Ascending aorta (tissue), 2 donors: Measurements from ENCODE around the gene RIPPLY2. TPM values are rescaled to one million over a fixed set of nuclear protein-coding genes. Genes with fewer than 3 reads are reported as not detected.
A peak's percentile ranks its signal among the peaks of the same experiment; 100 is the strongest.

Source experiments
- DNase-seq, 2 donors: peaks; one replicate each; pipeline ENCODE4 v3.0.0-alpha.2; 2019; ENCODE audit warnings: low spot score in 2 of 2
- H3K27ac ChIP-seq, 2 donors: fragments of 200-600 bp; sonication (generic); one replicate each; pipeline ENCODE4 v1.5.1; 2016 to 2017; ENCODE audit warnings: mild to moderate bottlenecking in 1 of 2
- H3K27me3 ChIP-seq: fragments of 200-600 bp; sonication (generic); one replicate; pipeline ENCODE4 v1.5.1; 2017
- H3K36me3 ChIP-seq, 2 donors: fragments of 200-600 bp; sonication (generic); one replicate each; pipeline ENCODE4 v1.5.1; 2016
- H3K4me1 ChIP-seq, 2 donors: fragments of 200-600 bp; sonication (generic); one replicate each; pipeline ENCODE4 v1.5.1; 2016 to 2017; ENCODE audit warnings: mild to moderate bottlenecking in 1 of 2
- H3K4me3 ChIP-seq, 2 donors: fragments of 200-600 bp; sonication (generic); one replicate each; pipeline ENCODE4 v1.5.1; 2016 to 2017; ENCODE audit warnings: mild to moderate bottlenecking in 1 of 2
- H3K9me3 ChIP-seq, 2 donors: fragments of 200-600 bp; sonication (generic); one replicate each; pipeline ENCODE4 v1.5.1; 2016
- intact Hi-C: fragments of 100-400 bp; cut with DNase I; formaldehyde crosslinking; loops from one replicate; pipeline ENCODE4 v1.15.1; 2023
- total RNA-seq: library from RNA; depleted of rRNA; stranded (reverse); fragments of >200 nt; gene quantifications from one replicate; pipeline ENCODE4 v1.1.0, GENCODE V29; 2016
- TF ChIP-seq, protein P1 (sequence below), 3 experiments: fragments of 200-600 bp in 2 of 3; fragments of 450-650 bp in 1 of 3; sonication (generic) in 2 of 3; IDR thresholded peaks; one replicate each; pipeline ENCODE4 v1.5.1; 2016 to 2019; ENCODE audit warnings: antibody characterized with exemption in 3 of 3, mild to moderate bottlenecking in 1 of 3, moderate library complexity in 1 of 3

RIPPLY2 gene
- total RNA-seq, 1 donor from 2014 or later: not detected

- Histone ChIP-seq H3K27me3 (no peaks in the 10 kb centered on the region), H3K36me3 (no peaks in the 10 kb centered on the region), H3K27ac (no peak overlapping the region), H3K9me3 (no peaks in the 10 kb centered on the region), H3K4me1 (peaks cover 0 to 1% of the 10 kb centered on the region in 2 donors), H3K4me3 (no peak overlapping the region)
- intact Hi-C loops: loop anchor here (10.0 kb wide), 2 partner anchors 175 to 535 kb away; no protein-coding TSS in a partner anchor
- TF ChIP-seq, protein P1, sequence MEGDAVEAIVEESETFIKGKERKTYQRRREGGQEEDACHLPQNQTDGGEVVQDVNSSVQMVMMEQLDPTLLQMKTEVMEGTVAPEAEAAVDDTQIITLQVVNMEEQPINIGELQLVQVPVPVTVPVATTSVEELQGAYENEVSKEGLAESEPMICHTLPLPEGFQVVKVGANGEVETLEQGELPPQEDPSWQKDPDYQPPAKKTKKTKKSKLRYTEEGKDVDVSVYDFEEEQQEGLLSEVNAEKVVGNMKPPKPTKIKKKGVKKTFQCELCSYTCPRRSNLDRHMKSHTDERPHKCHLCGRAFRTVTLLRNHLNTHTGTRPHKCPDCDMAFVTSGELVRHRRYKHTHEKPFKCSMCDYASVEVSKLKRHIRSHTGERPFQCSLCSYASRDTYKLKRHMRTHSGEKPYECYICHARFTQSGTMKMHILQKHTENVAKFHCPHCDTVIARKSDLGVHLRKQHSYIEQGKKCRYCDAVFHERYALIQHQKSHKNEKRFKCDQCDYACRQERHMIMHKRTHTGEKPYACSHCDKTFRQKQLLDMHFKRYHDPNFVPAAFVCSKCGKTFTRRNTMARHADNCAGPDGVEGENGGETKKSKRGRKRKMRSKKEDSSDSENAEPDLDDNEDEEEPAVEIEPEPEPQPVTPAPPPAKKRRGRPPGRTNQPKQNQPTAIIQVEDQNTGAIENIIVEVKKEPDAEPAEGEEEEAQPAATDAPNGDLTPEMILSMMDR (IDR thresholded peaks at IDR 0.05): no peak
- no peak for DNase-seq
These were observed 26.6 kb downstream of the RIPPLY2 start for GRCh38 chr6:83879746-83880145.

GRCh38 chr6:83883240-83883639 lies 30.1 kb downstream of the RIPPLY2 start:
- Histone ChIP-seq H3K4me1 (peaks cover 0 to 15% of the 10 kb centered on the region in 2 donors), H3K27me3 (no peaks in the 10 kb centered on the region), H3K9me3 (no peaks in the 10 kb centered on the region), H3K27ac (no peak overlapping the region), H3K36me3 (no peaks in the 10 kb centered on the region), H3K4me3 (no peak overlapping the region)
- no peak for DNase-seq
- intact Hi-C loops: loop anchor here (10.0 kb wide), 2 partner anchors 172 to 532 kb away; no protein-coding TSS in a partner anchor
- TF ChIP-seq, protein P1 (IDR thresholded peaks at IDR 0.05): no peak

DNA sequence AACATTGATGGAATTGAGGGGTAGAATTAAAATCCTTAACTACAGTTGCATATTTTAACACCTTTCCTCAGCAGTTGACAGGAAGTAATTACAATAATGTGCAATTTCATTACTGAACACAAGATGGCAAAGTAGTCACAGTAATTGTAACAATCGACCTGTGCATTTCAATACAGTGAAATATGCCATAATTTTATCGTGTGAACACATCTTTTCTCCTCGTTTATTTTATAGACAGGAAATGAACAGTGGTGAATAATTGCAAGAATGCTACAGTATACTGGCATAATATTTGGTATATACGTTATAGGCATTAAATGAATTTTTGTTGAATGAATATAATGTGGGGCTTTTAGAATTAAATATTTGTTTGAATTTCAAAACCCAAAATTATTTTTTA lies 31.4 kb downstream of the RIPPLY2 start:
- intact Hi-C loops: loop anchor here (1.0 to 10.0 kb wide), 4 partner anchors 170 to 530 kb away; no protein-coding TSS in a partner anchor
- DNase-seq: no peak
- no peak overlapping the region for H3K27ac ChIP-seq
- H3K4me1 ChIP-seq: peaks cover 0 to 15% of the 10 kb centered on the region in 2 donors
- H3K9me3 ChIP-seq: no peaks in the 10 kb centered on the region
- no peak overlapping the region for H3K4me3 ChIP-seq
- no peaks in the 10 kb centered on the region for H3K27me3 ChIP-seq
- TF ChIP-seq, protein P1 (IDR thresholded peaks at IDR 0.05): peak; percentile 55 to 75 (median 74)
- no peaks in the 10 kb centered on the region for H3K36me3 ChIP-seq

- intact Hi-C loops: loop anchor here (2.0 to 10.0 kb wide), 3 partner anchors 169 to 529 kb away; no protein-coding TSS in a partner anchor
- TF ChIP-seq, protein P1 (IDR thresholded peaks at IDR 0.05): no peak
- Histone ChIP-seq H3K4me3 (no peak overlapping the region), H3K36me3 (no peaks in the 10 kb centered on the region), H3K4me1 (peaks cover 0 to 15% of the 10 kb centered on the region in 2 donors), H3K27ac (peak overlapping the region; percentile 46 to 54), H3K27me3 (no peaks in the 10 kb centered on the region), H3K9me3 (no peaks in the 10 kb centered on the region)
- no peak for DNase-seq
These were observed 32.8 kb downstream of the RIPPLY2 start for GRCh38 chr6:83885984-83886383.

DNA sequence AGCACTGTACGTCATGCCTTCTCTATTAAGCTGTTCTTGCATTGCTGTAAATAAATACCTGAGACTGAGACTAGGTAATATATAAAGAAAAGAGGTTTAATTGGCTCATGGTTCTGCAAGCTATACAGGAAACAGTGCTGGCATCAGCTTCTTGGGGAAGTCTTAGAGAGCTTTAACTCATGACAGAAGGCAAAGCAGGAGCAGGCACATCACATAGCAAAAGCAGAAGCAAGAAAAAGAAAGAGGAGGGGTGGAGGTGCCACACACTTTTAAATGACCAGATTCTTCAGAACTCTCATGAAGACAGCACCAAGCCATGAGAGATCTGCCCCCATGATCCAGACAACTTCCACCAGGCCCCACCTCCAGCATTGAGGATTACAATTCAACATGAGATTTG lies 36.5 kb downstream of the RIPPLY2 start:
- no peak for DNase-seq
- Histone ChIP-seq H3K9me3 (no peaks in the 10 kb centered on the region), H3K4me1 (peaks cover 0 to 18% of the 10 kb centered on the region in 2 donors), H3K36me3 (peaks cover 0 to 4% of the 10 kb centered on the region in 2 donors), H3K27me3 (no peaks in the 10 kb centered on the region), H3K4me3 (no peak overlapping the region), H3K27ac (no peak overlapping the region)
- intact Hi-C loops: loop anchor here (10.0 kb wide), 2 partner anchors 165 to 525 kb away; no protein-coding TSS in a partner anchor
- TF ChIP-seq, protein P1 (IDR thresholded peaks at IDR 0.05): no peak
